GM12872 (cell line): ENCODE measurements around the gene ZNF155.

ENCODE experiments used
- CTCF ChIP-seq: IDR thresholded peaks from 3 replicates; pipeline ENCODE4 v1.5.1; 2011; ENCODE audit warnings: low read depth, mild to moderate bottlenecking, low read length, moderate library complexity; ENCODE audit not compliant: insufficient read depth

Gene ZNF155

DNA sequence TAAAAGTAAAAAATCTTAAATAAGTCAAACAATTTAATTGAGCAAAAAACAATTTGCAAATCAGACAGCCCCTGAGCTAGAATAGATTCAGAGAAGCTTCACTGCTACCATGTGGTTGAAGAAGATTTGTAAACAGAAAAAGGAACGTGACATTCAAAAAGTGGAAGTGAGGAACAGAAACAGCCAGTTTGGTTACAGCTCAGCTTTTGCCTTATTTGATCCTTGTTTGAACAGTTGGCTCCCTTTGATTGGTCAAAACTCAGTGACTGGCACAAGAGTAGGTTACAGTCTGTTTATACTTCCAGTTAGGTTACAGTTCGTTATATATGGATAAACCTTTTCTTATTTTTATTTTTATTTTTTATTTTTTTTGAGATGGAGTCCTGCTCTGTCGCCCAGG lies 27.2 kb upstream of the ZNF155 start:
- no peak for TF ChIP-seq CTCF

GRCh38 chr19:43957891-43958290 lies 26.1 kb upstream of the ZNF155 start:
- TF ChIP-seq CTCF, result no peak

GRCh38 chr19:43960411-43960810 lies 23.6 kb upstream of the ZNF155 start:
- TF ChIP-seq CTCF, result no peak

DNA sequence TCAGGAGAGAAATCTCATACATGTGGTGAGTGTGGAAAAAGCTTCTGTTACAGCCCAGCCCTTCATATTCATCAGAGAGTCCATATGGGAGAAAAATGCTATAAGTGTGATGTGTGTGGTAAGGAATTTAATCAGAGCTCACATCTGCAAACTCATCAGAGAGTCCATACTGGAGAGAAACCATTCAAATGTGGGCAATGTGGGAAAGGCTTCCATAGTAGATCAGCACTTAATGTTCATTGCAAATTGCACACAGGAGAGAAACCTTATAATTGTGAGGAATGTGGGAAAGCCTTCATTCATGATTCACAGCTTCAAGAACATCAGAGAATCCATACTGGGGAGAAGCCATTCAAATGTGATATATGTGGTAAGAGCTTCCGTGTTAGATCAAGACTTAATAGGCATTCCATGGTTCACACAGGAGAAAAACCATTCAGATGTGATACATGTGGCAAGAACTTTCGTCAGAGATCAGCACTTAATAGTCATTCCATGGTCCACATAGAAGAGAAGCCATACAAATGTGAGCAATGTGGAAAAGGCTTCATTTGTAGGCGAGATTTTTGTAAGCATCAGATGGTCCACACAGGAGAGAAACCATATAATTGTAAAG lies 17.8 kb upstream of the ZNF155 start:
- no peak for TF ChIP-seq CTCF

DNA sequence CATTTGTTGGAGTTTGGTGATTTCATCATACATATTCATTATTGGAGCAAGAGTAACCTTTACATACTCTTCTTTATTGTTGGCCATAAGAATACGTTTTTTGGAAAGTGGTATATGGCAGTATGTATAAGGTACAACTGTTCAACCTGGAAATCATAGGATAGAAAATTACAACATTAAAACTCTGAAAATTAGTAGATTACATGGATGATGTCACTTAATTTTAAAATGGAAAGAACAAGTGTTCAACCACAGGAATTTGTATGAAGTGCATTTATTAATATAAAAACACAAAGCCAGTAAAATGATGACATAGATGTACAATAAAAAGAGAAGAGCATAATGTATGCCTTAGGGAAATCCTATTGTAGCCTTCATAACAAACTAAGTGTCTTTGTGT lies 7.3 kb upstream of the ZNF155 start:
- TF ChIP-seq CTCF, result no peak

GRCh38 chr19:43983544-43983911 lies 460 bp upstream of the ZNF155 start:
- no peak for TF ChIP-seq CTCF

- TF ChIP-seq CTCF, result no peak
Measured at GRCh38 chr19:43984687-43985000, 656 bp downstream of the ZNF155 start.
